HUDEP-2 (cell line): ENCODE results near the gene ZSCAN9.

Experiments used
- DNase-seq, 76 experiments: peaks; one replicate each; lab custom pipeline; 2025; ENCODE audit not compliant: unreplicated experiment in 76 of 76; lab: John Stamatoyannopoulos, UW

ZSCAN9 gene

DNA sequence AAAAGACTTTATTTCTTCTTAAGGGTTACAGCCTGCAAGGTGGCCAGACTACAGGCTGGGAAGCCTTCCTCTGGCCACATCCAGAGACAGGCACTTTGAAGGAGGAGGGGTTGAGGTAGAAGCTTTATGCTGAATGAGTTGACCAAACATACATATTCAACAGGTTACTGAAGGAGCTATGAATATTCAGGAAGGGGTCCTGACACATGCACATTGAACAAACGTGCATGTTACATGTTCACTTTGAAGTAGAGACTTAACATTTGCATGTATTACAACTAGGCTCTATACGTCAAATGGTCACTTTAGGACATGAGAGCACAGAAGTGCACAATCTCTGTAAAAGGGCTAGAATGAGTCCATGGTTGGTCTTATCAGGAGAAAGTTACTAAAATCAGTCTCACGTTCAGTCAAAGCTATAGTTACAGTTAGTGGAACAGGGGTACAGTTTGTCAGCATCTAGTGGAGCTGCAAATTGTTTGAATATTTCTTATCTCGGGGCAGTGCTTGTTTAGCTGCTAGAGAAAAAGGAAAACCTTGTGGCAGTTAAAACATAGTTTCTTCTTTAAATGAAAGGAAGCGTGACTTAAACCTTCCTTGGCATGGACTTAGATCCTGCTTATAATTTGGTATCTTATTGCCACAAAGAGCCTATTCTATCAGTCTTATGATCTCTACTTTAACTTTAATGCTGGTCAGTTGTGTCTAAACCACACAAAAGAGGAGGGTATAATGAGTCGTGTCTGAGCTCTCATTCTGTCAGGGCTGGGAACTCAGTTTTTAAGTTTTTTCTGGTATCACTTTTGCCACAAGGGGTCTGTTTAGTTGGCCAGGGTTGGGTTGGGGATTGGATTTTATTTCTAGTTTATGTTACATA is 4.6 kb upstream of the ZSCAN9 start:
- peak in 8 of 76 experiments; percentile 21 to 62 (median 30) for DNase-seq

DNA sequence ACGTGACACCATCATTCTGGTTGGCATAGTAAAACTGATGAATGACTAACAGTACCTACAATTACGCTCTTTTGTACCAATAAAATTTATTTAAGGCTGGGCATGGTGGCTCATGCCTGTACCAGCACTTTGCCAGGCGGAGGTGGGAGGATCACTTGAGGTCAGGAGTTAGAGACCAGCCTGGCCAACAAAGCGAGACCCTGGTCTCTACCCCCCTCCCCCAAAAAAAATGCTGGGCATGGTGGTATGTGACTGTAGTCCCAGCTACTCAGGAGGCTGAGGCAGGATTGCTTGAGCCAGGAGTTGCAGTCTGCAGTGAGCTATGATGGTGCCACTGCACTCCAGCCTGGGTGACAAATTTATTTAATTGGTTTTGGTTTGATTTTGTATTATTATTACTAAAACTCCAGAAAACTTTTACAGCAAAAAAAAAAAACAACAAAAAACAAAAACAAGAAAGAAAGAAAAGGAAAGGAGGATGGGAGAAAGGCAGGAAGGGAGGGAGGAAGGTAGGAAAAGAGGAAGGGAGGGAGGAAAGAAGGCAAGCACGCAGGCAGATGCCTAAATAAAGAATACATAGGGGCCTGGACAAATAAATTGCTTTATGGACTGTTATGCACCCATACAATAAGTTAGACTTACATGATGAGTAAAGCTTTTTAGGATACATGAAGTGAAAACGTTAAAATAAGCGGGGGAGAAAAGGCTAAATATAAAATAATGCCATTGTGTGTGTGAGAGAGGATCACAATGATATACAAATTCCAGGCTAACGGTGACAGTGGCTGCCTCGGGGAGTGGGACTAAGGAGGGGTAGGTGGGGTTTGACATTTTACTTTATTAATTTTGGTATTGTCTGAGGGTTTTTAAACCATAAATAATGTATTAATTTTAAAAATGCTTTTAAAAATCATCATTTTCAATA is 682 bp upstream of the ZSCAN9 start:
- peak in 2 of 76 experiments; percentile 39 to 50 for DNase-seq

DNA sequence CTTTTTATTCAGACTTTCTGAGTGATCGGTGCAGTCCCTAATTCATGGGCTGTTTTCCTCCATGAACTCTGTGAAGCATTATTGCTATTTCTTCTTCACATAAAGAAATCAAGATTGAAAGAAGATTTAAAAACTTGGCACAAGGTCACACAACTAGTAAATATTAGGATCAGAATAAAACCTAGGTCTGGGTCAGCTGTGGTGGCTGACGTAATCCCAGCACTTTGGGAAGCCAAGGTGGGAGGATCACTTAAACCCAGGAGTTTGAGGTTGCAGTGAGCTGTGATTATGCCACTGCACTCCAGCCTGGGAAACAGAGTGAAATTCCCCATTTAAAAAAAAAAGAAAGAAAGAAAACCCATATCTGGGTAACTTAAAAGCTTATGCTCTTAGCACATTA is 1.4 kb downstream of the ZSCAN9 start:
- DNase-seq, result no peak

DNA sequence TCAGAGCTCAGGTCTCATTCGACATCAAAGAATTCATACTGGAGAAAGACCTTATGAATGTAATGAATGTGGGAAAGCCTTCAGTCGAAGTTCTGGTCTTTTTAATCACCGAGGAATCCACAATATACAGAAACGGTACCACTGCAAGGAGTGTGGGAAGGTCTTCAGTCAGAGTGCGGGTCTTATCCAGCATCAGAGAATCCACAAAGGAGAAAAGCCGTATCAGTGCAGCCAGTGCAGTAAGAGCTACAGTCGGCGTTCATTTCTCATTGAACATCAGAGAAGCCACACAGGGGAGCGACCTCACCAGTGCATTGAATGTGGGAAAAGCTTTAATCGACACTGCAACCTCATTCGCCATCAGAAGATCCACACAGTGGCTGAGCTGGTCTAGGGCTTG is 7.7 kb downstream of the ZSCAN9 start:
- DNase-seq, result no peak

DNA sequence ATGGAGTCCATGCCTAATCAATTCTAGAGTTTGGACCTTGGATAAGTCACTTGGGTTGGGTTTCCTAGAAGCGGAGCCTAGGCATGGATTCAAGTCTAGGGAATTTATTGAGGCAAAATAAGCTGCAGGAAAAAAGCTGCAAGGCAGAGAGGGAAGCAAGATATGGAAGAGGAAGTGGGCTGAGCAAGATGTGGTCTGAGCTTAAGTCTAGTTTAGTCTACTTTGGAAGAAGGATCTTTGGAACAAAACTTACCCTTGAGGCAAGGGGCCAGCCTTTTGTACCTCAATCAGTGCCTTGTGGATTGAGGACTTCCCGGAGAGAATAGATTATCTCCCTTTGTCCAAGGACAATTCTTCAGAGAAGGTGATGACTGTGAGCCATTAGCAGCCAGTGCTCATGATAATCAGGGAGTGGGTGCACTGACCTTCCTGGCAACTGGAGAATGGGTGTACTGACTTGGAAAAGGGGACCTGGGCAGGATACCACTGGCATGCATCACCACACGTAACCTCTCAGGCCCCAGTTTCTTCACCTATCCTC is 10.9 kb downstream of the ZSCAN9 start:
- DNase-seq, result no peak

DNA sequence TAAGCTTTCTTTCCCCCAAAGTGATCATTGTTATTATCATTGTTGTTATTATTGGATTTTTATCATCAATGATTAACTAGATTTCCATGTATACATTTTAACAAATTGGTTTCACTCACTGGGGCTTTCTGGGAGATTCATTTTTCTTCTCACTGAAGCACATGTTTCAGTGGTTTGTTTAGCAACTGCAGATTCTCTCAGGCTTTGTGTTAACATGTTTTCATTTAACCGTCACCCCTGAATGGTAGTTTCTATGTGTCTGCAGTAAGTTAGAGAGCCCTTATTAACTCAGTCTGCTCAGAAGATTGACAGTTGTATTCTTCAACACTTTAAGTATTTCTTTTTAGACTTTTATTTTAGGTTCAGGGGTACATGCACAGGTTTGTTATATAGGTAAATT is 14.6 kb downstream of the ZSCAN9 start:
- no peak for DNase-seq

DNA sequence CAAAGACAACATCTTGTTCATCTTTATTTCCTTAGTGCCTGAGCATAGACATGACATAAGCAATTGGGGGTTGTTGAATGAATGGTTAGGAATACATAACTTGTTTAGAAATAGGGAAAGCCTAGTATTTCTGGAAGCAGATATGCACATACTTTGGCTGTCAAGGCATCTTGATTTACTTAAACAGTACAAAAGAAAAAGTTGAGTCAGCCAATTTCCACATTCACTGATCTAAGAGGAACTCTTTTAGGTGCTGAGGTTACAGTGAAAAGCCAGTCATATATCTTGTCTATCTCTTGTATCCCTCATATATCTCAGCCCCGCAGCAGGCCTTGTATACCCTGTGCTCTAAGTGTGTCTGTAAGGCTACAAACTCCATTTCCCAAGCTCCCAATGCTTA is 15.4 kb downstream of the ZSCAN9 start:
- no peak for DNase-seq

DNA sequence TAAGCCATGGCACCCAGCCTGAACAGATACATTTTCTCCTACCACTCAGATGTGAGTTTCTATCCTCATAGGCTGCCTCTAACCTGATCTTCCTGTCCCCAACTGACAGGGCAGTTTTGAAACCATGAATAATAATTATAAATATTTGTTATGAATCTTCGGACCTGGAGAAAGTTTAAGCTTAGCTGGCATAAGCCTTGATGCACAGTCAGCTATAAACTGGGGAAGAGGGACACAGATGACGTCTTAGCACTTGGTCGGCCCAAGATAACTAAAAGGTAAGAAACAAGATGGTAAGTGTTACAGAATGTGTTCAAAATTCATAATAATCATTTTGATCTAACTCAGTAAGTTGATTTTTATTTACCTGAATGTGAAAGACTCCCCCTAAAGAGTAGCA is 18.9 kb downstream of the ZSCAN9 start:
- no peak for DNase-seq

DNA sequence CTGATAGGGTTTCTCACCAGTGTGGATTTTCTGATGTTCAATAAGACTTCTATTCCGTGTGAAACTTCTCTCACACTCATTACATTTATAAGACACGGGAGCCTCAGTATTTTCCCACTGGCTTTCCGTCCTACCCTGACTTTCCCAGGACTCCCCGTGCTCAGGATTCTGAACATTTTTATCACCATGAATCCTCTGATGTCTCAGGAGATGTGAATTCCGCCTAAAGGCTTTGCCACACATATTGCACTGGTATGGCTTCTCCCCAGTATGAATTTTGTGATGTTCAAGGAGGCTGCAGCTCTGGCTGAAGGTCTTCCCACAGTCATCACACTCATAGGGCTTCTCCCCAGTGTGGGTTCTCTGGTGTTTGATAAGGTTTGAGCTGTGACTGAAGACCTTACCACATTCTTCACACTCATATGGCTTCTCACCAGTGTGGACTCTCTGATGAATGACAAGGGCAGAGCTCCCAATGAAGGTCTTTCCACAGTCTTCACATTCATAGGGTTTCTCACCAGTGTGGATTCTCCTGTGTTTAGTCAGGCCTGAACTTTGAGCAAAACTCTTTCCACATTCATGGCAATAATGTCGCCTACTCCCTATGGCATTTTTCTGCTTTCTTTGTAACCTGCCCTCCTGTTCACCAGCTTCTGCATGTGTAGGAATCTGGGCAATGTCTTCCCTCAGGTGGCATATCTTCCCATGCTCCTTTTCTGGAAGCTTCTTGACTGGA is 20.3 kb downstream of the ZSCAN9 start:
- DNase-seq, result no peak

DNA sequence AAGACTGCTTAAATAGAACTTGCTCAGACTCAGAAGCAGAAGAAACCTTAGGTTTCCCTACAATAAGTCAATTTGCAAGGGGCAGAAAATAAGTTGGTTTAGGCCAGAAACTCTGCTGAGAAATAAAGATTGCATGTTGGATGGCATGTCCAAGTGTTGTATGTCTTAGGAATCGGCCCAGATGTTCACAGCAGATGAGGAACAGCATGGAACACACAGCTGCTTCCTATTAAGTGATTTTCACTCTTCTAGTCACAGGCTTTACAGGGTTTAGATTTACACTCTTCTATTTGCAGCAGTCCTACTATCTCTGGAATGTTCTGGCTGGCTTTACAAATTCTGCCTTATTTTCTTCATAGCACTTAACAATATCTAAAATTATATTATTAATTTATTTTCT is 23.8 kb downstream of the ZSCAN9 start:
- DNase-seq, result no peak

DNA sequence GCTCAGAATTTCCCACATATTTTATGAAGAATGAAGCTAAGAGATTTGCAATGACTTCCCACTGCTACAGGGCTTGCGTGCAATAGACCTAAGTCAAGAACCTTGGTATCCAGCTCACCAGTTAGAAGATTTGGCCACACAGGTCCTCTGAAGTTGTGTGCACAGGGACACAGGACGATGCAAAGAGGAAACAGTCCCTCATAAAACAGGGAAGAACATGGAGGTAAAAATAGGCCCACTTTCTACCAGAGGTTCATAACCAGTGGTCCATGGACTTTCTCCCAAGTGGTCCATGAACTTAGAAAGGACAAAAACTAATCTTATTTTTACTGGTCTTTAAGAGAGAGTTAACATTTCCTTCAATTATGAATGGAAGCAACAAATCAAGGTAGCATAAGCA is 25.7 kb downstream of the ZSCAN9 start:
- DNase-seq, result no peak

DNA sequence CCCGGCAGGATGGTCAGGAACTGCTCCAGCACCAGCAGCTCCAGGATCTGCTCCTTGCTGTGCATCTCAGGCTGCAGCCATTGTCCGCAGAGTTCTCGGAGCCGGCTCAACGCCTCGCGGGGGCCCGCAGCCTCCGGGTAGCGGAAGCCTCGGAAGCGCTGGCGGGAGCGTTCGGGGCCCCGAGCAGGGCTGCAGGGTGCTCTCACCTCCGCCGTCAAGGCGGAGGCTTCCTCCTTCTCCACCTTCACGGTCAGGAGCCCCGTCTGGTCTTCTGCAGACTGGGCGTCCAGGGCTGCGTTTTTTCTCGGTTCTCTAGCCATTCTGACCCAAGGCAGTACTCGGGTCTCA is 26.6 kb downstream of the ZSCAN9 start:
- peak in 8 of 76 experiments; percentile 9 to 68 (median 30) for DNase-seq

DNA sequence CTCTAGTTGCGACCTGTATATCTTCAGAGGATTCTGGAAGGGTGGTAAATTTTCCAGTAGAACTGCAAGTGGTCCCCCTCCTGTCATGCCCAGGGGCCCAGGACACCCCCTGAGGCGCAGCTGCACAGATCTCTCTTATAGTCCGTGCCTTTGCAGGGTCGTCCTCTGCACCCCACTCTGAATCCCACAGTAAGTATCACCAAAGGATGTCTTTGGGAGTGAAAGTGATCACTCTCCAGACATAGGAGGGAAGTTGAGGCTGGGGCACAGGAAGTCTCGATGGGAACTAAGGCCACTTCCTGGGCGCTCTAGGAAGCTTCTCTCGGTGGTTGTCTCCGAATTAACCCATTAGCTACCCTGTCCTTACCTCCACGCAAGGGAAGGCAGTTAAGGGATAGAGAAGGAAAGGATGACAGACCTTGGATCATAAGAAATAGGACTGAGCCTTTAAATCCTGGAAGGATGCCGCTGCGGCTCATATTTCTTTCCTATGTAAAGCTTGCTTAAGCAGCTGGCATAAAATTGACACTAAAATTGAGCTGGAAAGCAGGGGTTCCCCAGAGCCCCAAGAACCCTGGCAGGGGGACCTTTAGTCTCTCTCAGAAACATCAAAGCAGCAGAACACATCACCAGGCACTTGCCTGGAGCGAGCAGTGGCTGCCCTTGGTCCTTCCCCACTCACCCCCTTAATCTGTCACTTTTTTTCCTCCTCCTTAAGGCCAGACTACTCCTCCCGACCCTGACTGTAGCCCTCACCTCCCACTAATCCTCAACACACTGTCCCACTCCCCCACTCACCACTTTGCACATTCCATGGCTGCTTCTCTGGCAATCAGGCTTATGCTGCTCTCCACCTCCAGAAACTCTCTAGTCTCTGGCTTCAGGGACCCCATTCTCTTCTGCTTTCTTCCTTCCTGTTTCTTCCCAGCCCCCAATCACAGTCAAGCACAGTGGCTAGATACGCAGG is 27.2 kb downstream of the ZSCAN9 start, which contains the start of gene ZKSCAN4:
Gene ZKSCAN4 (minus strand): TSS at position 261 of the 967 bp plus-strand sequence. CDS start 289 bp downstream, outside the sequence.
- DNase-seq, result peak in 75 of 76 experiments; percentile 45 to 96 (median 81)

DNA sequence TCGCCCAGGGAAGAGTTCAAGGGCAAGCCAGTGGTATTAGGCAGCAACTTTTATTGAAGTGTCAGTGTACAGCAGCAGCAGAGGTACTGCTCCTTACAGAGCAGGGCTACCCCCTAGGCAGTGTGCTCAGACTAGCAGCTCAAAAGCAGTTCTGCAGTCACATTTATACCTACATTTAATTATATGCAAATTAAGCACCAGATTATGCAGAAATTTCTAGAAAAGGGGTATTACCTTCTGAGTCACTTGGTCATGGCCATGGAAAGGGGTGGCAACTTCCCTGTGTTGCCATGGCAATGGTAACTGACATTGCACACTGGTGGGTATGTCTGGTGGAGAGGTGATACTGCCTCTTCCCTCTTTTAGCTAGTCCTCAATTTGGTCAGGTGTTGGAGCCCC is 29.0 kb downstream of the ZSCAN9 start:
- DNase-seq, result peak in 3 of 76 experiments; percentile 3 to 13 (median 10)

DNA sequence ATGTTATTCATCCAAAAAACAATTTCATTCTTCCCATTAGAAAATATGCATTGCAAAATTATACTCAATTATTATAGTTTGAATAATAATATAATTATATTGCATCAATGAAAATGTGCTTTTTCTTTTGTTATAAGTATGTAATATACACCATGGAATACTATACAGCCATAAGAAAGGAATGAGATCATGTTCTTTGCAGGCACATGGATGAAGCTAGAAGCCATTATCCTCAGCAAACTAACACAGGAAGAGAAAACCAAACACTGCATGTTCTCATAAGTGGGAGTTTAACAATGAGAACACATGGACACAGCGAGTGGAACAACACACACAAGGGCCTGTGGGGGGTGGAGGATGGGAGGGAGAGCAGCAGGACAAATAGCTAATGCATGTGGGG is 32.0 kb downstream of the ZSCAN9 start:
- DNase-seq, result no peak

DNA sequence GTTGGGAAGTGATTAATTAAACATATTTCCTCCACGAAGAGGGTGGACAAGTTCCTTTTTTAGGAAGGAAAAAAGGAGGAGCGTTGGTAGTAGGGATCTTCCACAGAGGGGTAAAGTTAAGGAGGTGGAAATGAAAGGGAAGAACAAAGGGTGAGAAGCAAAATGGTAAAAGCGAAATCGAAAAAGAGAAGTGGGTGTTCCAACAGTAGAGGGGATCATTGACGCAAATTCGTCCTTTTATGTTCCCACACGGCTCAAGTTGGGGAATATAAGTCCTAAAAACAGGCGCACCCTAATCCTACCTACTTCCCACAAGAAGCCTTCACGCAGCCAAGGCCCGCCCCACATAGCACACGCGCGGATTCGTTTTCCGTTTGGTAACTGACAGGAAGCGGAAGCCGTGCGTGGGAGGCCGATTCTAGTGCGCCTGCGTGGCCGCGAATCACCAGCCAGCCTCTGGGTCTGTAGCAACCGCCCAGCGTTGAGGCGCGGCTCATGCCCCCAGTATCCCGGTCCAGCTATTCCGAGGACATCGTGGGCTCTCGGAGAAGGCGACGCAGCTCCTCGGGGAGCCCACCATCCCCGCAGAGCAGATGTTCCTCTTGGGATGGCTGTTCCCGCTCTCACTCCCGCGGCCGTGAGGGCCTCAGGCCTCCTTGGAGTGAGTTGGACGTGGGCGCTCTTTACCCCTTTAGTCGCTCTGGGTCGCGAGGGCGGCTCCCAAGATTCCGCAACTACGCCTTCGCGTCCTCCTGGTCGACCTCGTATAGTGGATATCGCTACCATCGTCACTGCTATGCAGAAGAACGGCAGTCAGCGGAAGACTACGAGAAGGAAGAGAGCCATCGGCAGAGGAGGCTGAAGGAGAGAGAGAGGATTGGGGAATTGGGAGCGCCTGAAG is 34.1 kb downstream of the ZSCAN9 start, which contains the start of gene NKAPL:
Gene NKAPL (plus strand): TSS at position 421 of the 901 bp plus-strand sequence. CDS start 75 bp downstream, at position 496.
- DNase-seq, result no peak

DNA sequence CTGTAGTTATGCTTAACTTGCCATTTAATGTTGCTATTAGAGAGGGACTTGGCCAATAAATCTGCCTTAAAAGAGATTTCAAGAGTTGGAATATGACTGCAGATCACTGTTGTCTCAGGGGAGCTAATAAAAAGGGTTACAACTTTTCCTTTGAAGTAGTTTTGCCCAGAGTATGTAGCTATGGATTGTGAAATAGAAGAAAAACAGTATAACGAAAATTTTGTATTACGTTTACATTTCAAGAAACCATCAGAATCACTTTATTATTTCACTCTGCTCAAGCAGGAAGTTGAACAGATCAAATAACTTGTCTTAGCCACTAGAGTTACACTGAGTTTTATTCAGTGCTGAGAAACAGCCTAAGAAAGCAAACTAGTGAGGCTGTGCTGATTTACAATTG is 38.8 kb downstream of the ZSCAN9 start:
- DNase-seq, result no peak

DNA sequence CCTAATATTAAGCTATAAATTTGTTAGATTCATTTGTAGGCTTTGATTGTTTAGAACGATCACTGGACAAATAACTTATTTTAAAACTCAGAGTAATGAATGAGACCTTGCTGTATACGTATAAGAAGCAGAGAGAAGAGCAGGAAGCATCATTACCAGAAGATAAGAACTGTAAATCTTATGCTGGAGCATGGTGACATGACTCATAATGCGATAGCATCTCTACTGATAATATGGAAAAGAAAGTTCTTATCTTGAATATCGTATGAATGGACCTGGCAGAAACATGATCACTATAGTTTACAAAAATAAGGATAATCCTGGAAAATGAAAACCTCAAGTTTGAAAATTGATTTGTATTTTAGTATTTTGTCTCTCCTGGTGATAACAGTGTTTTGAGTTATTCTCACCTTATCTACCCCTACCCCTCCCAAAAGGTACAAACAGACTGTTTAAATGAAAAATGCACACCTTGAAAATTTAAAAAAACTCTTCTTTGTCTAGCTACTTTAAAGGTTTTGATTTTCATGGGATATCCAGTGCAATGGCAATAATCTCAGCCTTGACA is 39.8 kb downstream of the ZSCAN9 start:
- DNase-seq, result no peak
